Thyroid gland (tissue), 4 donors: ENCODE data around the gene SIRT2.

ENCODE experiments used
- POLR2A ChIP-seq, 2 donors: fragments of 450-650 bp; IDR thresholded peaks; one replicate each; pipeline ENCODE4 v1.6.1; 2017; ENCODE audit warnings: antibody characterized with exemption in 2 of 2, mild to moderate bottlenecking in 2 of 2, moderate library complexity in 1 of 2
- TF ChIP-seq, protein P1 (sequence below), 6 experiments: fragments of 200-600 bp in 3 of 6; fragments of 450-650 bp in 3 of 6; sonication (generic) in 3 of 6; IDR thresholded peaks; one replicate each; pipeline ENCODE4 v1.5.1; 2016 to 2019; ENCODE audit warnings: antibody characterized with exemption in 6 of 6, mild to moderate bottlenecking in 2 of 6, inconsistent platforms in 1 of 6, moderate library complexity in 1 of 6

DNA sequence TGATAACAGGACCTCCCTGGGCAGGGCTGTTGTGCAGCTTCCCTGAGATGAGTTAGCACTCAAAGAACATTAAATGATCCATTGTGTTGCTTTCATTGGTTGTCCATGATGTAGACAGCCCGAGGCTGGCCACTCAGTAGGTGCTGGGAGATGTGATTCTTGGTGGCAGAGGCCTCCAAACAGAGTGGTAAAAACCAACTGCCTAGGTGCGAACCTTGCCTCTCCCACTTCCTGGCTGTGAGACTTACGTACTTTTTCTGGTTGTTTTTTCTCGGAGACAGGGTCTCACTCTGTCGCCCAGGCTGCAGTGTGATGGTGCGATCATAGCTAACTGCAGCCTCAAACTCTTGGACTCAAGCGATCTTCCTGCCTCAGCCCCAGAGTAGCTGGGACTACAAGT is 25.0 kb upstream of the SIRT2 start:
- TF ChIP-seq, protein P1, sequence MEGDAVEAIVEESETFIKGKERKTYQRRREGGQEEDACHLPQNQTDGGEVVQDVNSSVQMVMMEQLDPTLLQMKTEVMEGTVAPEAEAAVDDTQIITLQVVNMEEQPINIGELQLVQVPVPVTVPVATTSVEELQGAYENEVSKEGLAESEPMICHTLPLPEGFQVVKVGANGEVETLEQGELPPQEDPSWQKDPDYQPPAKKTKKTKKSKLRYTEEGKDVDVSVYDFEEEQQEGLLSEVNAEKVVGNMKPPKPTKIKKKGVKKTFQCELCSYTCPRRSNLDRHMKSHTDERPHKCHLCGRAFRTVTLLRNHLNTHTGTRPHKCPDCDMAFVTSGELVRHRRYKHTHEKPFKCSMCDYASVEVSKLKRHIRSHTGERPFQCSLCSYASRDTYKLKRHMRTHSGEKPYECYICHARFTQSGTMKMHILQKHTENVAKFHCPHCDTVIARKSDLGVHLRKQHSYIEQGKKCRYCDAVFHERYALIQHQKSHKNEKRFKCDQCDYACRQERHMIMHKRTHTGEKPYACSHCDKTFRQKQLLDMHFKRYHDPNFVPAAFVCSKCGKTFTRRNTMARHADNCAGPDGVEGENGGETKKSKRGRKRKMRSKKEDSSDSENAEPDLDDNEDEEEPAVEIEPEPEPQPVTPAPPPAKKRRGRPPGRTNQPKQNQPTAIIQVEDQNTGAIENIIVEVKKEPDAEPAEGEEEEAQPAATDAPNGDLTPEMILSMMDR (IDR thresholded peaks at IDR 0.05): no peak
- TF ChIP-seq POLR2A (IDR thresholded peaks at IDR 0.05): no peak
